MM.1S (cell line): ENCODE data around the gene TREM1.

ENCODE experiments used
- DNase-seq: peaks from one replicate; pipeline ENCODE4 v3.0.0-alpha.2; 2015
- H2AFZ ChIP-seq: fragments of 300-600 bp; sonication (generic); 2 replicates; pipeline ENCODE4 v1.6.0; 2016; ENCODE audit warnings: antibody characterized with exemption, low read length
- H3F3A ChIP-seq: fragments of 300-600 bp; sonication (generic); 2 replicates; pipeline ENCODE4 v1.6.1; 2016; ENCODE audit warnings: mild to moderate bottlenecking, antibody characterized with exemption, low read length, moderate library complexity, mixed read lengths; ENCODE audit not compliant: insufficient read depth
- H3K27ac ChIP-seq: fragments of 300-600 bp; sonication (generic); 2 replicates; pipeline ENCODE4 v1.5.1; 2016; ENCODE audit warnings: mild to moderate bottlenecking, low read length
- H3K27me3 ChIP-seq: fragments of 300-600 bp; sonication (generic); replicated peaks from 2 replicates; pipeline ENCODE4 v1.6.0; 2016; ENCODE audit warnings: low read length; ENCODE audit not compliant: insufficient read depth
- H3K36me3 ChIP-seq: fragments of 300-600 bp; sonication (generic); replicated peaks from 2 replicates; pipeline ENCODE4 v1.6.1; 2016; ENCODE audit warnings: mild to moderate bottlenecking, low read length, mixed read lengths; ENCODE audit not compliant: insufficient read depth
- H3K4me1 ChIP-seq: fragments of 300-600 bp; sonication (generic); 2 replicates; pipeline ENCODE4 v1.6.1; 2016; ENCODE audit warnings: low read length, mixed read lengths
- H3K4me2 ChIP-seq: fragments of 300-600 bp; sonication (generic); 2 replicates; pipeline ENCODE4 v1.6.0; 2016; ENCODE audit warnings: low read depth, low read length
- H3K4me3 ChIP-seq: fragments of 300-600 bp; sonication (generic); 2 replicates; pipeline ENCODE4 v1.5.1; 2016; ENCODE audit warnings: low read length, mixed read lengths
- H3K79me2 ChIP-seq: fragments of 300-600 bp; sonication (generic); 2 replicates; pipeline ENCODE4 v1.6.1; 2016; ENCODE audit warnings: mixed run types, low read length, mixed read lengths
- H3K9ac ChIP-seq: fragments of 300-600 bp; sonication (generic); 2 replicates; pipeline ENCODE4 v1.6.1; 2016; ENCODE audit warnings: low read length, mixed read lengths
- H3K9me2 ChIP-seq: fragments of 300-600 bp; sonication (generic); replicated peaks from 2 replicates; pipeline ENCODE4 v1.6.1; 2016; ENCODE audit warnings: mild to moderate bottlenecking, low read length, mixed read lengths; ENCODE audit not compliant: insufficient read depth
- H3K9me3 ChIP-seq: fragments of 300-600 bp; sonication (generic); replicated peaks from 2 replicates; pipeline ENCODE4 v1.6.1; 2016; ENCODE audit warnings: mild to moderate bottlenecking, low read length, mixed read lengths; ENCODE audit not compliant: insufficient read depth
- H4K20me1 ChIP-seq: fragments of 300-600 bp; sonication (generic); 2 replicates; pipeline ENCODE4 v1.6.1; 2016; ENCODE audit warnings: mild to moderate bottlenecking, low read length, moderate library complexity, mixed read lengths; ENCODE audit not compliant: insufficient read depth
- CTCF ChIP-seq: fragments of 300-600 bp; sonication (generic); IDR thresholded peaks from 2 replicates; pipeline ENCODE4 v1.5.1; 2016; ENCODE audit warnings: antibody characterized with exemption, low read length, mixed read lengths
- EZH2 ChIP-seq: fragments of 300-600 bp; sonication (generic); optimal IDR thresholded peaks from 2 replicates; pipeline ENCODE3; 2017; ENCODE audit warnings: low read depth, mild to moderate bottlenecking, antibody characterized with exemption, low read length, mixed read lengths
- EZH2phosphoT487 ChIP-seq: fragments of 300-600 bp; sonication (generic); IDR thresholded peaks from 2 replicates; pipeline ENCODE4 v1.6.1; 2018; ENCODE audit warnings: antibody characterized with exemption, low read length

Gene TREM1

GRCh38 chr6:41286544-41287346, at the start of gene TREM1:
TREM1 (minus strand) TSS chr6:41286682; CDS start chr6:41286655, 27 bp downstream.
- H4K20me1 ChIP-seq, result no peaks in the 10 kb centered on the region
- no peak for DNase-seq
- H3K9ac ChIP-seq, result no peak within 1 kb of the TSS
- peaks cover 10% of the 10 kb centered on the region for H3K4me1 ChIP-seq
- H3F3A ChIP-seq, result no peaks in the 10 kb centered on the region
- H3K79me2 ChIP-seq, result no peaks in the 10 kb centered on the region
- H3K36me3 ChIP-seq, result no peaks in the 10 kb centered on the region
- no peaks in the 10 kb centered on the region for H3K27me3 ChIP-seq
- no peaks in the 10 kb centered on the region for H3K9me2 ChIP-seq
- H3K4me2 ChIP-seq, result no peak within 1 kb of the TSS
- H2AFZ ChIP-seq, result no peak within 1 kb of the TSS
- no peak within 1 kb of the TSS for H3K27ac ChIP-seq
- H3K9me3 ChIP-seq, result no peaks in the 10 kb centered on the region
- no peak within 1 kb of the TSS for H3K4me3 ChIP-seq
- TF ChIP-seq CTCF, result no peak
- TF ChIP-seq EZH2phosphoT487, result no peak
- TF ChIP-seq EZH2, result no peak

DNA sequence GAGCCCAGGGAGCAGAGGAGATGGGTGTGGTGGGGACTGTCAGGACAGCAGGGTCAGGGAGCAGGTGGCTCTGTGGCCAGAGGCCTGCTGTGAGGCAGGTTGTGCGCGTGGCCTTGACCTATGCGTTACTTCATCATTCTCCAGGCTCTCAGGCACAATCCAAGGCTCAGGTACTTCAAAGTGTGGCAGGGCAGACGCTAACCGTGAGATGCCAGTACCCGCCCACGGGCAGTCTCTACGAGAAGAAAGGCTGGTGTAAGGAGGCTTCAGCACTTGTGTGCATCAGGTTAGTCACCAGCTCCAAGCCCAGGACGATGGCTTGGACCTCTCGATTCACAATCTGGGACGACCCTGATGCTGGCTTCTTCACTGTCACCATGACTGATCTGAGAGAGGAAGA, 49.5 kb upstream of the TREM1 start:
- Histone ChIP-seq H3K4me2 (no peak overlapping the region), H3K27ac (no peak overlapping the region), H3K27me3 (no peaks in the 10 kb centered on the region), H3K9ac (no peak overlapping the region), H2AFZ (no peak overlapping the region), H3K9me2 (no peaks in the 10 kb centered on the region), H3F3A (no peaks in the 10 kb centered on the region), H3K9me3 (no peaks in the 10 kb centered on the region), H3K4me3 (no peak overlapping the region), H3K79me2 (no peaks in the 10 kb centered on the region), H4K20me1 (no peaks in the 10 kb centered on the region), H3K36me3 (no peaks in the 10 kb centered on the region), H3K4me1 (no peaks in the 10 kb centered on the region)
- no peak for TF ChIP-seq EZH2phosphoT487
- no peak for TF ChIP-seq EZH2
- TF ChIP-seq CTCF, result no peak
- no peak for DNase-seq

DNA sequence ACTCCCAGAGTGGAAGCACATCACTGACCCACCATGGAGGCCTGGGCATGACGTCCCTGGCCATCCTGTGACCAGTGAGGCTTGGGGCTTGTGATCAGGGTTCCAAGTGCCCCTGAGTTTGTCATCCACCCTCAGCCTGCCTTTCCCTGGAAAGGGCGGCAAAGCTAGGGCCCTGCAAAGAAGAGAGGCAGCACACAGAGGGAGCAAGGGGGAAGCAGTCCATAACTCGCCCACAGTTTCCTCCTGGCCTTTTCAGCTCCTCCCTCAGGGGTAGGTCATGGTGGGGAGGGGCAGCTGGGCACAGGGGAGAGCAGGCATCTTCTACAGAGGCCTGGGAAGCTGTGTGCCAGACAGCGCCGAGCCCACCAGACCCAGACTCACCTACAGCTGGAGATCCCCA, 48.8 kb upstream of the TREM1 start, which contains the start of gene NCR2:
NCR2 (plus strand) TSS at position 313 of the 400 bp plus-strand sequence. CDS start 269 bp downstream, outside the sequence.
- H3K79me2 ChIP-seq, result no peaks in the 10 kb centered on the region
- no peak within 1 kb of the TSS; the same call in 1 of the 2 replicates for H2AFZ ChIP-seq
- H3K4me1 ChIP-seq, result no peaks in the 10 kb centered on the region
- no peak within 1 kb of the TSS for H3K4me2 ChIP-seq
- no peaks in the 10 kb centered on the region for H3K27me3 ChIP-seq
- no peak within 1 kb of the TSS for H3K9ac ChIP-seq
- no peaks in the 10 kb centered on the region for H3K9me3 ChIP-seq
- no peaks in the 10 kb centered on the region for H3F3A ChIP-seq
- no peak for DNase-seq
- no peaks in the 10 kb centered on the region for H3K9me2 ChIP-seq
- H3K27ac ChIP-seq, result no peak within 1 kb of the TSS
- TF ChIP-seq EZH2 (no peak), CTCF (no peak), EZH2phosphoT487 (no peak)
- H3K36me3 ChIP-seq, result no peaks in the 10 kb centered on the region
- no peaks in the 10 kb centered on the region for H4K20me1 ChIP-seq
- H3K4me3 ChIP-seq, result no peak within 1 kb of the TSS
